Lower leg skin (tissue), 3 donors: Measurements from ENCODE around the gene OGFR.

Experiments
- POLR2A ChIP-seq, 2 donors: fragments of 450-650 bp; IDR thresholded peaks; one replicate each; pipeline ENCODE4 v1.6.1; 2016 to 2017; ENCODE audit warnings: antibody characterized with exemption in 2 of 2, mild to moderate bottlenecking in 1 of 2, moderate library complexity in 1 of 2
- TF ChIP-seq, protein P1 (sequence below), 3 donors: fragments of 450-650 bp; IDR thresholded peaks; one replicate each; pipeline ENCODE4 v1.5.1; 2016; ENCODE audit warnings: antibody characterized with exemption in 3 of 3, mild to moderate bottlenecking in 3 of 3, moderate library complexity in 2 of 3

DNA sequence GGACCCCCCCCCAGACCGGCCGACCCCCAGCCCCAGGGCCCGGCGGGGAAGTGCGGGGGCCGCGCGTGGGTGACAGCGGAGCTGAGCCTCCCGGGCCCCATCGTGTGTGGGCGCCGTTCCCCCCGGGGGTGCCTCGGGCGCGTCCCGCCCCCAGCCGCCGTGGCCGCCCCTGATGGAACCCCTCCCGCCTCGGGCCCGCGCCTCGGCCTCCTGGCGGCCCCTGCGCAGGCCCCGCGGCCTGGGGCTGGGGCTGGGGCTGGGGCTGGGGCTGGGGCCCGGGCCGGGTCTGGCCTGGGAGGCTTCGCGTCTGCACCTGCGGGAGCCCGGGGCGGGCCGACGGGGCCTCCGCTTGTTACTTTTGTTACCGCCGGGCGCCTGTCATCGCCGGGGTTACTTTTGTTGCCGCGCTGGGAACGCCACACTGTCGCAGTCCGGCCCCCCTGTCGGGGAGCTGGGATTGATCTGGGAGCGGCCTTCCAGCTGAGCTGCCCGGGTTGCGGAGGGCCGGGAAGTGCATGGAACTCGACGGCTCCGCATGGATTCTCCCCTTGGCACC, 598 bp downstream of the OGFR start:
- TF ChIP-seq, protein P1, sequence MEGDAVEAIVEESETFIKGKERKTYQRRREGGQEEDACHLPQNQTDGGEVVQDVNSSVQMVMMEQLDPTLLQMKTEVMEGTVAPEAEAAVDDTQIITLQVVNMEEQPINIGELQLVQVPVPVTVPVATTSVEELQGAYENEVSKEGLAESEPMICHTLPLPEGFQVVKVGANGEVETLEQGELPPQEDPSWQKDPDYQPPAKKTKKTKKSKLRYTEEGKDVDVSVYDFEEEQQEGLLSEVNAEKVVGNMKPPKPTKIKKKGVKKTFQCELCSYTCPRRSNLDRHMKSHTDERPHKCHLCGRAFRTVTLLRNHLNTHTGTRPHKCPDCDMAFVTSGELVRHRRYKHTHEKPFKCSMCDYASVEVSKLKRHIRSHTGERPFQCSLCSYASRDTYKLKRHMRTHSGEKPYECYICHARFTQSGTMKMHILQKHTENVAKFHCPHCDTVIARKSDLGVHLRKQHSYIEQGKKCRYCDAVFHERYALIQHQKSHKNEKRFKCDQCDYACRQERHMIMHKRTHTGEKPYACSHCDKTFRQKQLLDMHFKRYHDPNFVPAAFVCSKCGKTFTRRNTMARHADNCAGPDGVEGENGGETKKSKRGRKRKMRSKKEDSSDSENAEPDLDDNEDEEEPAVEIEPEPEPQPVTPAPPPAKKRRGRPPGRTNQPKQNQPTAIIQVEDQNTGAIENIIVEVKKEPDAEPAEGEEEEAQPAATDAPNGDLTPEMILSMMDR (IDR thresholded peaks at IDR 0.05): no peak
- no peak for TF ChIP-seq POLR2A (IDR thresholded peaks at IDR 0.05)
